Mammary epithelial cell (primary cell): ENCODE measurements around the gene OR5H14.

Experiments
- CTCF ChIP-seq, 2 donors: IDR thresholded peaks in 1 of 2; conservative IDR thresholded peaks in 1 of 2; 2 replicates each; pipeline ENCODE4 v1.5.1; 2011 to 2012; ENCODE audit warnings: inconsistent platforms in 2 of 2, low read length in 2 of 2, mild to moderate bottlenecking in 2 of 2, control low read depth in 1 of 2, low read depth in 1 of 2; ENCODE audit not compliant: insufficient read depth in 1 of 2; ENCODE audit errors: extremely low read depth in 1 of 2
- EZH2 ChIP-seq: IDR thresholded peaks from 2 replicates; pipeline ENCODE4 v1.6.1; 2012; ENCODE audit warnings: low read length, inconsistent platforms, borderline replicate concordance

- no peak for TF ChIP-seq CTCF (conservative IDR thresholded peaks at IDR 0.05 in 1 of 2, IDR thresholded peaks at IDR 0.05 in 1 of 2; ENCODE audit: extremely low read depth in 1 of 2, insufficient read depth in 1 of 2, low read depth in 1 of 2, low read length in 2 of 2)
- TF ChIP-seq EZH2: no peak
Observed at GRCh38 chr3:98171071-98171470, 23.8 kb downstream of the OR5H14 start.
